HS-5 (cell line): Measurements from ENCODE around the gene CCDC27.
"Not testable (repeated sequence)": the region's sequence is repeated elsewhere in the genome, so short reads cannot be mapped to it uniquely, and the experiment has no call there.

Experiments
- DNase-seq: peaks from one replicate; pipeline ENCODE4 v3.0.0-alpha.2; 2012; ENCODE audit warnings: low read depth

CCDC27 gene

DNA sequence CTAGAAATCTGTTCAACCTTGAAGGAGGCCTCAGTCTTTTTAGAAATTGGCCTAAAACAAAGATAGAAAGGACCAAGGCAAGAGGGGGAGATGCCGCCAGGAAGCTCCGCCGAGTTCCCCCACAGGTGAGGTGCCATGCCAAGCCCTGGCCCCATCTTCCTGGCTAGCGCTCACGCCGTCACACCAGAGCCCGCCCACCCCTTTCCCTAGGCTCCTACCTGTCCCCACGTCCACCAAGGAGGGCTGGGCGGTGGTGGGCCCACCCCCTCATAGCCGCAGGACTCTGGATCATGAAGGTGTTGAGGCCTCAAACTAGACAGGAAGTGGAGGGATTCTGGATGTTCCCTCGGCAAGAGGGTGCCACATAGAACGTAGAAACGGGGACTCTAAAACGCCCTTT is 15.5 kb upstream of the CCDC27 start:
- DNase-seq = no peak

DNA sequence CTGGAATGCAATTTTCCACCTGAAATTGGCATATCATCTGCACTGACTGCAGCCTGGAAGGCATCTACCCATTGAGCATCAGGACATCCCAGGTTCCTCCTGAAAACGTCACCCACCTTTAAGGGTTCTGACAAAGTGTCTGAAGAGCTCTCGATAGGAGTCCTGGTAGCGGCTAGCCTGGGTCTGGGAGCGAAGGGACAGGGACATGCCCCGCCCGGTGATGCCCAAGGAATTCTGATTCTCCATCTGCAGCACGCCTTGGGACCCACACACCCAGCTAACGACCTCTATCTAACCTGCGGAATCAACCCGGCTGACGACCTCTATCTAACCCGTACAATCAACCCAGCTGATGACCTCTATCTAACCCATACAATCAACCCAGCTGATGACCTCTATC is 13.3 kb upstream of the CCDC27 start:
- DNase-seq = no peak

DNA sequence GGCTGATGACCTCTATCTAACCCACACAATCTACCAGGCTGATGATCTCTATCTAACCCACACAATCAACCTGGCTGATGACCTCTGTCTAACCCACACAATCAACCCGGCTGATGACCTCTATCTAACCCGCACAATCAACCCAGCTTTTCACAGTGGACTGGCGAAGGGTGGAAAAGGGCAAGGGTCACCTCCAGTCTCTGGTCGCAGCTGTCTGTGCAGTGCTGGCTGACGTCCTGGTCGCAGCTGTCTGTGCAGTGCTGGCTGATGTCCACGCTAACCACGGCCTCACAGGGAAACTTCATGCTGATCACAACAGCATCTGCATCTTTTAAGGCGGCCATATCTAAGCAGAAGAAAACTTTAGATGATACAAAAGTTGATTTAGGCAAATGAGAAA is 12.2 kb upstream of the CCDC27 start:
- no peak for DNase-seq

DNA sequence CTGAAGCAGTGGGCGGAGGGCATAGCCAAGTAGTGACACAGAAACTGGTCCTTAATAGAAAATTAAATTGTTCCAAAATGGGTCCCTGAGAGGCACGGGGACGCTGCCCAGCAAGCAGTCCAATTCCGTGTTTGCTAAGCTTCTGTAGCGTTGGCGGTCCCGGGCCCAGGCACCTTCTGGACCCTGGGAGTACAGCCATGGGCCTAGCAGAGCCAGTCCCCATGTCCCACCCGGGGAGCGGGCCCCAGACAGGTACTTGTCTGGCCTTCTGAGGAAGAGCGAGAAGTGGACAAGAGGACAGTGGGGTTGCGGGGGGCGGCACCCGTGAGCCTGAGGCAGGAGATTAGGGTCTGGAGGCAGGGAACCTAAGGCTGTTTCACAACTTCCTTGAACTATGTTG is 11.5 kb upstream of the CCDC27 start:
- no peak for DNase-seq

DNA sequence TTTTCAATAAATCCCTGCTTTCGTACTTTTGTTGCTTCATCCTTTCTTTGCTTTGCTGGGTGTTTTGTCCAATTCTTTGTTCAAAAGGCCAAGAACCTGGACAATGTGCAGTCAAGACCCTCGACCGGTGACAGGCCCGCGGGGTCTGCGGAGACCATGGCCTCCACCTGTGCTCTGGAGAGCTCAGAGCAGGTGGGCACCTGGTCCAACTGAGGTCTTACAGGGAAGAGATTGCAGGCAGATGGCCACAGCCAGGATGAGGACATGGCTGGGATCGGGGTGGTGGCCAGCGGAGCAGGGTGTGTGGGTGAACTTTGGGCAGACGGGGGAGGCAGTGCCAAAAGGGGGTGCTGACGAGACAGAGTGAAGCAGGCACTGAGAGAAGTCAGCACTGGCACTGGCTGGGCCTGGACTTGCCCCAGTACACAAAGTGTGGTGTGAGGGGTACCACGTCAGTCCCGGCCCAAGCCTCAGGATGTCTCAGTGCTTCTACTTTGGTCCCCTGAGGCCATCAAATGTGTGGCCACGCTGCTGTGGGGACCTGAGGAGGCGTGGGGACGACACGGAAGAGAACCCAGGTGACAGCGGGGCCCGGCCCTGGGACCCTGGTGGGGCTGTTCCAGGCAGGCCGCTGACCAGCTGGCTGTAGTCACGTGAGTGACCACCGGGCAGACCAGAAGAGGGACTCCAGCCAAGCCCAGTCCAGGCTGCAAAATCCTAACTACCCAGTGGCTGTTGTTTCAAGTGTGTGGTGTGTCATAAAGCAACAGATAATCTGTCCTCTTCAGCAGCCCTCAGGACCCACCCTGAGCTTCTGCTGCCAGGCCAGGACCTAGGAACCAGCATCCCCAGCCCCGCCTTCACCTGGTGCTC is 10.4 kb upstream of the CCDC27 start:
- no peak for DNase-seq

DNA sequence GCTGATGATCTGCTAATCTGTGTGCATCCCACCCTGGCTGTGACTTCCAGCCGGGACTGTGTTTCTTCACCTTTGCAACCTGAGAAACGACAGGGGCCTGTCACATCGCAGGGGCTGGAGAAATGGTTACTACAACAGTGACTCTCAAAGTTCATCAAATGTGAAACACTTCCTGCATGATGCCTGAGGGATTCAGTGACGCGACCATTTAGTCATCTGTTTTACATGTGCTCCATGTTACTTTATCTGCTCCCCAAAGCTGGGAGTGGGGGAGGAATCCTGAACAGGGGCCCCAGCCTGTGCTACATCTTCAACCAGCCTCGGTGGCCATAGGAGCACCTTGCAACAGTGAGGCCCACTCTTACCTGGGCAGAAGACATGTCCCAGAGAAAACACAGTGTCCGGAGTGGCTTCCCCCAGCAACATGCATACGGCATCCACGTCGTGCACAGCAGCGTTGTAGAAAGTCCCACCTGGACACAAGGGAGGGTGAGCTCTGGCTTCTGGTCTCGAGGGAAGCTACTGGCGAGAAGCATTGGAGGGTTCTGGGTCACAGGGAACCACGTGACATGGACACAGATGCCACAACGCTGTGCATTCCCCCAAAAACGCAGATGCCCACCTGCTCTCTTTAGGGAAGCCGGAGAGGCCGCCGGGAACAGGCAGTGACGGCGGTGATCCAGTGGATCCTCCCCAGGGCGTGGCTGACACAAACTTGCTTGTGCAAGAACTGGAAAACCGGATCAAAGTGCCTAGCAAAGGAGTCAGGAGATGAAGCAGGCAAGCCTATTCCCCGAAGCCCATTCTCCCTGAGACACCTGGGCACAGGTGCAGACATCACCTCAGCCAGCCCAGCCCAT is 9.6 kb upstream of the CCDC27 start:
- DNase-seq = no peak

DNA sequence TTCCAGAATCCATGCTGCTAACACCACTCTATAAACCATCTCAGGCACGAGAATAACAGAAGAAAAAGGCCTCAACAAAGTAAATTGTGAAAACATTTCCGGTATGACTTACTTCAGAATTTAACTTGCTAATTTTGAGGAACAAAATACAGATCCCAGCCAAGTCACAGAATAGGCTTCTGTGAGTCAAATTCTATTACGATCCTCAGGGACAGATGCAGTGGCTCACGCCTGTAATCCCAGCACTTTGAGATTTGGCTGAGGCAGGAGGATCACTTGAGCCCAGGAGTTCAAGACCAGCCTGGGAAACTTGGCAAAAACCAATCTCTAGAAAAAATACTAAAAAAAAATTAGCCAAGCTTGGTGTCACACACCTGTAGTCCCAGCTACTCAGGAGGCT is 8.8 kb upstream of the CCDC27 start:
- no peak for DNase-seq

DNA sequence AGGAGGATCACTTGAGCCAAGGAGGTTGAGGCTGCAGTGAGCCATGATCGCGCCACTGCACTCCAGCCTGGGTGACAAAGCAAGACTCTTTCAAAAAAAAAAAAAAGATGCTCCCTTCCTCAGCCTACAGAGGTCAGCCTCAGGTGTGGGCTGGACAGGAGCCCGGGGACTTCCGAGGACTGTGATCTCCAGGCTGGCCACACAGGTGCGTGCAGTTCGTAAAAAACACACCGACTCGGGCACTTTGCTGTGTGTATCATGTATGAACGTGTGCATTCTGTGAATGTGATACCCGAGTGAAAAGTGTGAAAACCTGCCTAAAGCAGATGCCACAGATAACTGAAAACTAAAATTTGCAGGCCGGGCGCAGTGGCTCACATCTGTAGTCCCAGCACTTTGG is 8.4 kb upstream of the CCDC27 start:
- DNase-seq = no peak

DNA sequence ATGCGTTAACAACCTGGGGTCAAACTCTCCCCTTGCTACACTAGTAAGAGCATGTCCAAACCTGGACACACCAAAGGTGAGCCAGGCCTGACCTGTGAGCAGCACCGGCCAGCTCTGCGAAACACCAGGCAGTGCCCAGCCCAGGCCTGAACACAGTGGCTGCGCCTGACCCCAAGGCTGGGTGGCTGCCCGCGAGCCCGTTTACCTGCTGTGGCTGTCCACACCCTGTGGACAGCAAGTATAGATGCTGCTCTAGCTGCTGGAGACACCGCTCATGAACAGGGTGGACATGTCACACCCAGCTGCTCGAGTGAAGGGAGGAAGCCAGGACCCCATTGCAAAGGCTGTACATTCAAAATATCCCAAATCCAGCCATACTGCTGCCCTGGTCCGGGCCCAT is 7.6 kb upstream of the CCDC27 start:
- DNase-seq = no peak

DNA sequence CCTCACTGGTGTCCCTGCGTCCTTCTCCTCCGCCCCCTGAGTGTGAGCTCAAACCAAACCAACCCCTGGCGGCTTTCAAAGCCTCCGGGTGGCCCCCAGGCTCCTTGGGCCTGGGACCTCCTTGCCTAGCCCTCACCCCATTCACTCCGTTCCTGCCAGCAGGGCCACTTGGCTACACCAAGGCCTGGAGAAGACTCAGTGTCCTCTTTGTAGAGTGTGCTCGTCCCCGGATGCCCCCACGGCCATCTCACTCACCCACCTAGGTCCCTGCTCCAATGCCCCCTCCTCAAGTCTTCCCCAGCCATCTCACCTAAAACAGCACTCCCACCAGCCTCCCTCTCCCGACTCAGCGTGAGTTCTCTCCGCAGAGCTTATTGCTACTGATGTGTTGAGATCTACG is 7.2 kb upstream of the CCDC27 start:
- no peak for DNase-seq

DNA sequence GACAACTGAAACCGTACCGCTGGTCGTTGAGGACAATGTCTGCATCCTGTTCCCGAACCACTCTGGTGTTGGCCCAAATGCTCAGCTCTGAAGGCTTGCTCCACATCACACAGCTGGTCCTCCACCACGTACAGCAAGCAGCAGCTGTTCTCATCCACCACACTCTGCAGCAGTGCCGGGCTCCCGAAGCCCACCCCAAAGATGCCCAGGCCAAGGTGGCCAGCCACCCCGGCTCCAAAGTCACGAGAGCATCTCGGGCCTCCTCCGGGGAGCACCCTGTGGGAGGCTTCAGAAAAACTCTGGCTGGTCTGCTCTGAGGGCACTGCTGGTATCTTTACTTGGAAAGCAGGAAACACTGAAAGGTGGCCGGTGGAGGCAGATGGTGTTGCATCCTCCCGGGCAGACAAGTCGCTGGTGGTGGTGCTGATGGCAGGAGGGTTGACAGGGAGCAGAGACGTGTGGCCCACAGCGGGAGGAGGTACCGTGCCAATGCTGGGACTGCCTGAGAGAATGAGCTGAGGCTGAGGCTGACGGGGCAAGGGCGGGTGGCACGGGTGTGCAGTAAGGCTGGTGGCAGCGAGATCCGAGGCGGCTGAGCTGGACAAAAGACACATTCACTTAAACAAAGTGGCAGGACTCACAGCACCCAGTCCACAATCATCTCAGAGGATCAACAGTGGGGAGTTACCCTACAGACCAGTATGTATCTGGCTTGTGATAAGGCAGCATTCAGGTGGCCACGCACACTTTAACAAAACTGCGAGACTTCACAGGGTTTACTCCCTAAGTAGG is 6.5 kb upstream of the CCDC27 start:
- DNase-seq = no peak

DNA sequence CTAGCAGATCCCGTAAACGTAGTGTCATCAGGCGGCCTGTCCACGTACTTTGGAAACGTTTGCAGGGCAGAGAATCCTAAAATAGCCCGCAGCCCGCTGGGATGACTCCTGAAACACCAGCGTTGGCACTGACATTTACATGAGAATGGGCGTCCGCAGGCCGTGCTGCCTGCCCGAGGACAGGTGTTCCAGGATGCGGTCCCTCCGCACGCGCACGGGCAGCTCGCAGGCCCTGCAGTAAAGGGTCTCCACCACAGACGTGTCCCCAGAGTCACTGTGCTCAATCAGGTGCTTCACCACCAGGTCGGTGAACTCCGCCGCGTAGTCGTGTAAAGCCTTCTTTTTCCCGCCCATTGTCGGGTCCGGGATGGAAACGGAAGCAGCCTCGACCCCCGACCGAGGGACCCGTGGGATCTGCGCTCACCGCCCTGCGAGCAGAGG is 5.8 kb upstream of the CCDC27 start:
- DNase-seq = no peak

DNA sequence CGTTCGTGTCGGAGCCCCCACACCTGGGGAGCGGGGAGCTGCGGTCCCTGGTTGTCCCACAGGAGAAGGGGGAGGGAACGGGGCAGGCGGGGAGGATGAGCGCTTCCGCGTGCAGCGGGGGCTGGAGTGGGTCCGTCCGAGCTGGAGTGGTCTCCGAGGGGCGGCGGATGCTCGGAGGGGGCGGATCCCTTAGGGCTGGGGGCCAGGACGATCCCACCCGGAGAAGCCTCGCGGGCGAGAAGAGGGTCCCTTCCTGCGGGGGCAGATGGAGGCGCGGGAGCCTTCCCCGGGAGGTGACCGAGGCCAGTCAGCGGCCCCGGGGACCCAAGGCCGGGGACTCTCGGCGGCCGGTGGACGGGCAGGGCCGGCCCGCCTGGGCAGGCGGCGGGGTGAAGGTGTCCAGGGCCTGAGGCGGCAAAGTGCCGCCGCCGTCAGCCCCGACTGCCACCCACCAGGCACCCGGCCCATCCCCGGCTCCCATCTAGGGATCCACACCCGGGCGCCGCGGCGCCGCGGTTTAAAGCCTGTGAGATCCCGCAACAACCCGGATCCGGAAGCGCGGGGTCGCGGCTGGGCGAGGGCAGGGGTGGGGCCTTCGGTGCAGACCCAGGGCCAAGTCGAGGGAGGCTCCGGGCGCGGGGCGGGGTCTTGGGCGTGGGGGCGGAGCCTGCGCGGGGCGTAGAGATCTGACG is 5.3 kb upstream of the CCDC27 start:
- DNase-seq = no peak

DNA sequence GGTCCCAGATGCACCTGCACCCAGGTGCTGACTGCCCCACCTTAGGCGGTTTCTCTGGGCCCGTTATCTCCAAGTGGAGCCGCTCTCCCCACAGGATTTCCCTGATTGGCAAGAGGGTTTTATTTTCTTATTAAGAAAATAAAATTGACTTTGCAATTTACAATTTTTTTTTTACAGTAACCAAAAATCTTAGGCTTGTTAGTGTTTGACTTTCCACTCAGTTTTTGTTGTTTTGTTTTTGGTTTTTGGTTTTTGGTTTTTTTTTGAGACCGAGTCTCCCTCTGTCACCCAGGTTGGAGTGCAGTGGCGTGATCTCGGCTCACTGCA is 4.8 kb upstream of the CCDC27 start:
- DNase-seq = no peak

DNA sequence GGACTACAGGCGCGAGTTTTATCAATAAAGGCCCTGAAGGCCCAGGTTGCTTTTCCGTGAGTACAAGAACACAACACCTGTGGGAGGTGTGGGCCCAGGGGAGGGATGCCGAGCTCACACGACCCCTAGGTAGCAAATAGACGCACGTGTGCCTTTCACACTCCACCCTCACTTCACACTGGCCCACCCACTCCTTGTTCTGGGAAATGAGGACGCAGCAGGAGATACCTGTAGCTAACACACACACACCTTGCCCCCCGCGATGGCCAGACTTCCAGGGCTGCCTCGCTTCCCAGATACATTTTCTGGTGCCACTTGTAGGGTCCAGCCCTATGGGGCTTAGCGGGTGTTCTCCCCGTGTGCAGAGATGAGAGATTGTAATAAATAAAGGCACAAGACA is 4.3 kb upstream of the CCDC27 start:
- DNase-seq = no peak

DNA sequence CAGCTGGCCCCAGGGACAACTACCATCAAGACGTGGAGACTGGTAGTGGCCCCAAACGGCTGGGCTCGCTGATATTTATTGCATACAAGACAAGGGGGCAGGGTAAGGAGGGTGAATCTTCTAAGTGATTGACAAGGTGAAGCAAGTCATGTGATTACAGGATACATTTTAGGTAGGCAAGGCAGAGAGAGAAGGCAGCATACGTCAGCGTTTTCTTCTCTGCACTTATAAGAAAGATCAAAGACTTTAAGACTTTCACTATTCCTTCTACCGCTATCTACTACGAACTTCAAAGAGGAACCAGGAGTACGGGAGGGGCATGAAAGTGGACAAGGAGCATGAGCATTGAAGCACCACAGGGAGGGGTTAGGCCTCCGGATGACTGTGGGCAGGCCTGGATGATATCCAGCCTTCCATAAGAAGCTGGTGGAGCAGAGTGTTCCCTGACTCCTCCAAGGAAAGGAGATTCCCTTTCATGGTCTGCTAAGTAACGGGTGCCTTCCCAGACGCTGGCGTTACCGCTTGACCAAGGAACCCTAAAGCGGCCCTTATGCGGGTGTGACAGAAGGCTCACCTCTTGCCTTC is 3.8 kb upstream of the CCDC27 start:
- not testable (repeated sequence) for DNase-seq

DNA sequence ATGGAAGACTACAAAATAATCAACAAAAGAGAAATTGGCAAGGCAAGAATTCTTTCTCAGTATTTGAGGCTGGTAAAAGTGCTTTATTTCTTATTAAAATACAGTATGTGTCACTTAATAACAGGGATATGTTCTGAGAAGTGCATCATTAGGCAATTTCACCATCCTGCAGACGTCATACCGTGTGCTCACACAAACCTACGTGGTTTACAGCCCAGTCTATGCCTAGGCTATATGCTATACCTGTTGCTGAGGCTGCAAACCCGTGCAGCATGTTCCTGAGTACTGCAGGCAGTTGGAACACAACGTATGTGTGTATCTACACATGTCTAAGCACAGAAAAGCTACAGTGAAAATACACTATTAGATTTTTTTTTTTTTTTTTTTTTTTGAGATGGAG is 2.7 kb upstream of the CCDC27 start:
- DNase-seq = no peak

DNA sequence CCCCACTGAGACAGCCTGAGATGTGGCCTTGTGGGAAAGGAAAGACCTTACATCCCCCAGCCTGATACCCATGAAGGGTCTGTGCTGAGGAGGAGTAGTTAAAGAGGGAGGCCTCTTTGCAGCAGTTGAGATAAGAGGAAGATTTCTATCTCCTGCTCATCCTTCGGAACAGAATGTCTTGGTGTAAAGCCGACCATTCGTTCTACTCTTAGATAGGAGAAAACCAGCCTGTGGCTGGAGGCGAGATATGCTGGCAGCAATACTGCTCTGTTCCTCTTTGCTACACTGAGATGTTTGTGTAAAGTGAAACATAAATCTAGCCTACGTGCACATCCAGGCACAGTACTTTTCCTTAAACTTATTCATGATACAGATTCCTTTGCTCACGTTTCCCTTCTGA is 1.5 kb upstream of the CCDC27 start:
- DNase-seq = no peak

DNA sequence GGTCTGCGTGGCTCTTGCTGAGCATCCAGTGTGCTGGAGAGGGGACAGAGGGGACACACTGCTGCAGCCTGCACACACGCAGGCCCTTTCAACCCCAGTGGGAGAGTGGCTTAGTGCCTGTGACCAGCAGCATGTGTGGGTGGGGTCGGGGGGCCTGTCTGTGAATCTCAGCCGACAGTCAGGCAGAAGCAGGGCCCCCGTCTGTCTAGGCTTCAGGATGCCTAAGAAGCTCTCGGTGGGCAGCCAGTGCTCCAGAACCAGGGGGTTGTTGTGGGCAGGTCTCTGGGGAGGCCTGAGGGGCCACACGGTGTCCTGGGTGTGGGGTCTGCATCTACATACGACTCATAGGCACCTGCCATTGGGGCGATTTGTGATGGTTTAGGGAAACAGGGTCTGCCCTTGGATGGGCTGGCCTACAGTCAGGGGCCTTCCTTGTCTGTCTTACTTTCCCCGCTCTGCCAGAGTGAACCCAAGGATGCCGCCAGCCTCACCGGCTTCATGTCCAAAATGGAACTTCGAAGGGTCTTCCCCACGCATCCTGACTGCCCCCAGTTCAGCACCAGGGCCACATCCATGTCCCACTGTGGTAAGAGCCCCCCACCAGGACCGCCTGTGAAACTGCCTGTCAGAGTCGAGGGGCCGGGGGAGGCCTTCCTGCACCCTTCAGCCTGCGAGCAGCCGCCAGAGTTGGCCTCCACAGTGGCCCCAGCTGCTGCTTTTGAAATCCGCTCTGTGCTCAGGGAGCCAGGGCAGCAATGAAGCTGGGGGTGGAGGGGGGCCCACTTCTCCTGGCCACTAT is 1.6 kb downstream of the CCDC27 start:
- DNase-seq = no peak

DNA sequence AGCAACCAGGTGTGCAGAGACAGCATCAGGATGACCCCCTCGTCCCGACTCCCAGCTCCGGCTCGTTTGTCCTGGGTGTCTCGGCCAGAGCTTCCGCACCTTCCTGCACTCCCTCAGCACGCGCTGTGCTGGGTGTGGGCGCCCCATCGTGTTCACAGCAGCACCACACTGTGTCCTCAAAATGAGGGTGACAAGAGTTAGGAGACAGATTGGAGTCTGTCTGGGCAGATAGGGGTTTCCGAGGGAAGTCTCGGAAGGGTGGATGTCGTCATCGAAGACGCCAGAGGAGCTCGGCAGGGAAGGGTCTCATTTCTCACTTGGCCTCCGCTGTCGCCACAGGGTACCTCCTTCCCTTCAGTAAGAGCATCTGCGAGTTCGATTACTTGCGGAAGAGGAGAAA is 4.1 kb downstream of the CCDC27 start:
- DNase-seq = no peak

DNA sequence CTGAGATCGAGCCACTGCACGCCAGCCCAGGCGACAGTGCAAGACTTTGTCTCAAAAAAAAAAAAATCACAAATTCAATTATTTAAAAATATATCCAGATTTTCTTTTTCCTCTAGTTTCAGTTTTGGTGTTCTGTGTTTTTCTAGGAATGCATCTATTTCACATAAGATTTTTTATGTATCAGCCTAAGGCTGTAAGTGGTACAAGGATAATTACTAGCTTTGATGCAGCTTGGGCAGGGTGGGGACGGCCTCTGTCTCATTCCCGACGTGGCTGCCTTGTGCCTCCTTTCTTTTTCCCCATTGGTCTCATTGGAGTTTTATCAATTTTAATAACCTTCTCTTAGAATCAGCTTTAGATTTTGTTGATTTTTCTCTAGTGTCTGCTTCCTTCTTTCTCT is 6.9 kb downstream of the CCDC27 start:
- no peak for DNase-seq
